NCI-H526 treated with DMSO at 0.1 percent for 48 hours (cell line): ENCODE measurements around the gene LRBA.

ENCODE experiments used
- DNase-seq: peaks from one replicate; lab custom pipeline; 2025; lab: John Stamatoyannopoulos, UW

Gene LRBA

GRCh38 chr4:150586162-150586810, 428.8 kb downstream of the LRBA start:
- no peak for DNase-seq

GRCh38 chr4:150585611-150586010, 429.5 kb downstream of the LRBA start:
- DNase-seq = no peak

GRCh38 chr4:150584111-150584915, 430.8 kb downstream of the LRBA start:
- no peak for DNase-seq

- DNase-seq = no peak
These were observed 431.6 kb downstream of the LRBA start for GRCh38 chr4:150583287-150584110.

GRCh38 chr4:150582873-150583286, 432.2 kb downstream of the LRBA start:
- DNase-seq = no peak

GRCh38 chr4:150582146-150582872, 432.8 kb downstream of the LRBA start, which contains the start of gene MAB21L2:
Gene MAB21L2, plus strand, starts transcription at chr4:150582151. Its CDS starts 879 bp downstream, at chr4:150583030.
- no peak for DNase-seq

GRCh38 chr4:150581641-150582051, 433.4 kb downstream of the LRBA start:
- no peak for DNase-seq

- DNase-seq = no peak
These were observed 434.0 kb downstream of the LRBA start for GRCh38 chr4:150581056-150581605.

- no peak for DNase-seq
These were observed 434.8 kb downstream of the LRBA start for GRCh38 chr4:150580306-150580705.

GRCh38 chr4:150579551-150580234, 435.4 kb downstream of the LRBA start:
- DNase-seq = no peak

GRCh38 chr4:150578745-150579501, 436.2 kb downstream of the LRBA start:
- no peak for DNase-seq

- DNase-seq = no peak
These were observed 437.3 kb downstream of the LRBA start for GRCh38 chr4:150577796-150578195.

- DNase-seq = no peak
These were observed 440.4 kb downstream of the LRBA start for GRCh38 chr4:150574678-150575077.

GRCh38 chr4:150573534-150573933, 441.6 kb downstream of the LRBA start:
- no peak for DNase-seq

- DNase-seq = peak; percentile 57
These were observed 442.2 kb downstream of the LRBA start for GRCh38 chr4:150572704-150573504.

GRCh38 chr4:150570862-150571261, 444.2 kb downstream of the LRBA start:
- DNase-seq = no peak

GRCh38 chr4:150569998-150570535, 445.0 kb downstream of the LRBA start:
- no peak for DNase-seq

- no peak for DNase-seq
These were observed 445.6 kb downstream of the LRBA start for GRCh38 chr4:150569384-150569987.

GRCh38 chr4:150567070-150567469, 448.0 kb downstream of the LRBA start:
- DNase-seq = no peak
